GM18907 (cell line): ENCODE data around the gene IL1RAPL2.

ENCODE experiments used
- ATAC-seq: cut with Tn5 transposase; IDR thresholded peaks from one replicate; pipeline ENCODE4 v1.9.1; 2021; ENCODE audit warnings: mild to moderate bottlenecking, moderate library complexity; ENCODE audit not compliant: unreplicated experiment

Gene IL1RAPL2

DNA sequence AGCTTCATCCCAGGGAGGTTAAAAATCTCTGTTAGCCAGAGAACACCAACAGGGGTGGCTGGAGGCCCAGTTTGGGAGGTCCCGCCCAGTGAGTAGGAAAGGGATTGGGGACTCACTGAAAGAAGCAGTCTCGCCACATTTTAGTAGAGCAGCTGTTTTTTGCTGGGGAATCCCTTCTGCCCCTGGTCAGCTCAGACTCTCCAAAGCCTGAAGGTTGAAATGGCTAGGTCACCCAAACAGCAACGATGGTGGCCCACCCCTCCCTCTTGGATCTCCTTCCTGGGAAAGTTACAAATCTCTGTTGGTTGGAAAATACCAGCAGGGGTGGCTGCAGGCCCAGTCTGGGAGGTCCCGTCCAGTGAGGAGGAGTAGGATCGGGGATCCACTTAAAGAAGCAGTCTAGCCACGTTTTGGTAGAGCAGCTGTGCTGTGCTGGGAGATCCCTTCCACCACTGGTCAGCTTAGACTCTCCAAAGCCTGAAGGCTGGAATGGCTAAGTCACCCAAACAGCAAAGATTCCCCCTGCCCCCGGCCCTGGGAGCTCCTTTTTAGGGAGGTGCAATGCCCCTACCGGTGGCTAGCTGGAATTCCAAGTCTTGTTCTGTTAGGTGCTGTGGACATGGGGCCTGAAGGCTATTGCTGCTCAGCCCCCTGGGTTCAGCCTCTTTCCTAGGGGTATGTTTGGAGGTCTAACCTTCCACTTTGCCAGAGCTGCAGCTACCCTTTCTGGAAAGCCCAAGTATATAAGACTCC lies 694.5 kb downstream of the IL1RAPL2 start:
- ATAC-seq, result no peak

DNA sequence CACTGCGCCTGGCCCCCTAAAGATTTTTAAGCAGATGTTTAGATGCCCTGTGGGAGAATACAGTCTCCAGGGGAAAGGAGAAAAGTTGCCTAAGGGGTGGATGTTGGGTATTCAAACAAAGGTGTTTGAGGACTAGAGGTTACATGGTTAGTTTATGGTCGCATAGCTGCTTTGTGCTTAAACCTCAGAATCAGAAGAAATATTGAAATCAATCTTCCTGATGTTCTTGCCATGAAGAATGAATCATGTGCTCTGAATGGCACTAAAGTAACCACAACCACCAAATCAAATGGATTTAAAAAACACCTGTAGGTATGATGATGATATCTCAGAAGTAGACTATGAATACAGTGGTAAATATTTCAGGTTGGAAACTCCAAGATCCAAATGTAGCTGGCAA lies 697.2 kb downstream of the IL1RAPL2 start:
- no peak for ATAC-seq

DNA sequence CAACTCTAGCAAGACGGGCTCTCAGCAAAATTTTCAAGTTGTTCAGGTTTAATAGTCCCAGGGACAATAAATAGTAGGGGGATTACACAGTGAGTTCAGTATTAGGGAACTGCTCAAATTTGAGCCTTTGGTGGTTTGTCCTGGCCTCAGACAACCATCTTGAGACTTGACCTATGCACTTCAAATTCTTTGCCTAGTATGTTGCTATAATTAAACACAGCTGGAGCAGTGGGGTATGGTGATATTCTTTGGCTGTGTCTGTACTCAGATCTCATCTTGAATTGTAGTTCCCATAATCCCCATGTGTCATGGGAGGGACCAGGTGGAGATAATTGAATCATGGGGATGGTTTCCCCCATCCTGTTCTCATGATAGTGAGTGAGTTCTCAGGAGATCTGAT lies 697.8 kb downstream of the IL1RAPL2 start:
- no peak for ATAC-seq

- no peak for ATAC-seq
These were observed 699.1 kb downstream of the IL1RAPL2 start for GRCh38 chrX:105265093-105265492.

DNA sequence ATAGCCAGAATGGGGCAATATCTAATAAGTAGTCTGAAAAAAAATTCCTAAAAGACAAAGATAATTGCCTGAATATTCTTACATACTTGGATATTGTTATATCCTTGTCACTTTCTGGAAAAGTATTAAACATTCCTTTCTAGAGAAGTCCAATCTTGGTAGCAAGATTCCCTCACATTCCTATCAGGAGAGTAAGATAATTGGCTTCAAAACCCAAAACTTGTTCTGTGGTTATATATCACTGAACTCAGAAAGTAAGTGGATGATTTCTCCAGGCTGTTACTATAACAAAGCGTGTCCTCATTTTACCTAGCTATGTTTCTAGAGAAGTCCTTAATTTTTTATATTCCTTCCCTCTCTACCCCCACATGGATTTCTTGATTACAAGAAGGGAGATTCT lies 700.5 kb downstream of the IL1RAPL2 start:
- no peak for ATAC-seq

- ATAC-seq, result no peak
These were observed 701.2 kb downstream of the IL1RAPL2 start for GRCh38 chrX:105267167-105267566.

GRCh38 chrX:105269386-105269785 lies 703.4 kb downstream of the IL1RAPL2 start:
- ATAC-seq, result no peak

DNA sequence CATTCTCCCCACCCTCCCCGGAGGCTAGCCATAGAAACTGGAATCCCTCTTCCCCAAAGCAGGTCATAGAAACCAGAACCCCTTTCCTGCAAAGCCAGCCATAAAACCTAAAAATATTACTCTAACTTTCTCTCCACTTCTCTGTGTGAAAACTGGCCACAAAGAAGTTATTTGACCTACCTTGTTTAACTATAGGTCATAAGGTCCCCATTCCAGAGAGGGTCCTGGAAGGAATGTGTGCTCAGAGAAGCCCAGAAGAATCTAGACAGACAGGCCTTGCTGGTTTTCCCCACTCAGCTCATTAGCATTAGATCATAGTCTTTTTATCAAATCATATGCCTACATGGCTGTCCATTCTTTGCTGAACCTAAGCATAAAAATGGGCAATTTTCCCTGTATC lies 707.3 kb downstream of the IL1RAPL2 start:
- no peak for ATAC-seq

DNA sequence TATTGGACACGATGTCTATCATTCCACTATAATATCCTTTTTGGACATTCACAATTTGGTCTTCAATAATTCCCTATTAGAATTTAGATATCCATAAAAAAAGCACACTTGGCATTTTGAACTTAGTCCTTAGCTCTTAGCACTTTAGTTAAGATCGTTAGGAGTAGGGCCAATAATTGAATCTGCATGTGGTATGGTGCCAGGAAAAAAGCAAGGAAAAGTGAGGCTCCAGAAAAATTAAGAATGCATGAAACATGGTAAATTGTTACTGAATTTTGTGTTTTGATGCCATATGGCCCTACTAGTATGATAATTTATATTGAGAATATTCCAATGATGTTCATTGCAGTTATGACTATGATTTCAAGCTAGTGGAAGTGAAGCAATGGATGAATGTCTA lies 708.1 kb downstream of the IL1RAPL2 start:
- ATAC-seq, result no peak

GRCh38 chrX:105277132-105277531 lies 711.1 kb downstream of the IL1RAPL2 start:
- ATAC-seq, result no peak

DNA sequence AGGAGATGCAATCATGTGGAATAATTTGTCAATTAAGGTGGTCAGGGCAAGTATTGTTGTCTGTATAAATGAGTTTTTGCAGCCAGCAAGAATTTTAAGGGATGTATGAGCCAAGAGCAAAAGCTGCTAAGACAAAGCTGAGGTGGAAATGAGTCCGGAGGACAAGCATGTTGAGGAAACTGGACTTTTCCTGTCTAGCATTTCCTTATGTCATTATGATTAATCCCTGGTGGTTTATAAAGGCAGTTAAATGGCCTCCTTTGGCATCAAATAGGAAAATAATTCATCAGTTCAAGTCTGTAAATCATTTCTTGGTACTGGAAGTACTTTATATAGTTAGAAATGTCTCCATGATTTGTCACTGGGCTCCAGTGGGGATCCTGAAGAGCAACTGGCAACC lies 716.1 kb downstream of the IL1RAPL2 start:
- no peak for ATAC-seq

- ATAC-seq, result no peak
These were observed 731.0 kb downstream of the IL1RAPL2 start for GRCh38 chrX:105297041-105297440.

DNA sequence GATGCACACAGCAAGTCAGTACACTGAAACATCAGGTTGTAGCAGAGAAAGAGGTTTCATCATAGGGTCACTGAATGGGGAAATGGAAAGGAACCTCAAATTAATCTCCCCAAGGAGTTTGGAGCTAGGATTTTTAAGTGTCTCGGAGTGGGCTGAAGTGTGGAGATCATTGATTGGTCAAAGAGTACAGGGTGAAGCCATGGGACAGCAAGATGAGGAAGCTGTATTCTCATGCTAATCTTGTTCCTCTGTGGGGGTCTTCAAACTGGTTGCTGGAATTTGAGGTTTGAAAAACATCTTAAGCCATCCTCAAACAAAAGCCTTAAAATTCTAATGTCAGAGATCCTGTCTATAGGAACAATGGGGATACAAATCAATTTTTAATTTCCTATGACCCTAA lies 733.3 kb downstream of the IL1RAPL2 start:
- ATAC-seq, result no peak

DNA sequence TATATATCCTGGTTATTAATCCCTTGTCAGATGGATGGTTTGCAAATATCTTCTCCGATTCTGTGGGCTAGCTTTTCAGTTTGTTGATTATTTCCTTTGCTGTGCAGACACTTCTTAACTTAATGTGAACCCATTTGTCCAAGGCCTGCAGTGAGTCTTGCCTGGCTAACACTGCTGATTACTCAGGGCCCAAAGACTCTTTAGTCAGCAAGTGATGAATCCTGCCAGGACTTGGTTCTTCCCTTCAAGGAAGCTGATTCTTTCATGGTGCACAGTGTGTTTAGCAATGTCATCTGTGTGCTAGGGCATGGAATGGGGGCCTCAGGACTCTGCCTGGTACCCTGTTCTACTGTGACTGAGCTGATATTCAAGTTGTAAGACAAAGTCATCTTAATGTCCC lies 736.2 kb downstream of the IL1RAPL2 start:
- ATAC-seq, result no peak

DNA sequence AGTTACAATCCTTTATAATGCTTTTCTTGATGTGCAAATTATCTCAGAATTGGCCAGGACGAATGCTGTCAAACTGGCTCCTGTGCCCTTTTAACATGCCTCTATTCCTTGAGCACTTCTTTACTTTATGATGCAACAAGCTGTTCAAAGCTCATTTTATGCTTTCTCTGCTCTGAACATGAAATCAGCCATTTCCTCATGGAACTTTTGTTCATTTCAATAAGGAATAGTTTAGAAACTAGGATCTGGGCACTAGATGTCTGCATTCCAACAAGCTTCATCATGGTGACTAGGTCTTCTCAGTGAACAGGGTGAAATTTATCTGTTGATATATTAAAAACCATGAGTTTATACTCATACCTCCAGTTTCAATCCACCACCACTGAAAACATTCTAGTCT lies 741.8 kb downstream of the IL1RAPL2 start:
- ATAC-seq, result no peak

- no peak for ATAC-seq
These were observed 747.6 kb downstream of the IL1RAPL2 start for GRCh38 chrX:105313596-105313995.

GRCh38 chrX:105314458-105314857 lies 748.5 kb downstream of the IL1RAPL2 start:
- no peak for ATAC-seq

DNA sequence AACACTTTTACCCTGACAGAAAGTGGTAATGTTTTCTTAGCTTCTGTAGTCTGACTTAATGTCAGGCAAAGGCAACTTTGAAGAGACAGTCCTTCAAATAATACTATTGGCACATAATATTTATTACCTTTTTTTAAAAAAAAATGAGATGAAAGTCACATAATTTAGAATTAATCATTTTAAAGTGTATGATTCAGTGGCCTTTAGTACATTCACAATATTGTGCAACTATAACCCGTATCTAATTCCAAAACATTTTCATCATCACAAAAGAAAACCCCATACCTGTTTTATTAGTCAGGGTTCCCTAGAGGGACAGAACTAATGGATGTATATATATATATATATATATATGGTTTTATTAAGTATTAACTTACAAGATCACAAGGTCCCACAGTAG lies 749.2 kb downstream of the IL1RAPL2 start:
- no peak for ATAC-seq

DNA sequence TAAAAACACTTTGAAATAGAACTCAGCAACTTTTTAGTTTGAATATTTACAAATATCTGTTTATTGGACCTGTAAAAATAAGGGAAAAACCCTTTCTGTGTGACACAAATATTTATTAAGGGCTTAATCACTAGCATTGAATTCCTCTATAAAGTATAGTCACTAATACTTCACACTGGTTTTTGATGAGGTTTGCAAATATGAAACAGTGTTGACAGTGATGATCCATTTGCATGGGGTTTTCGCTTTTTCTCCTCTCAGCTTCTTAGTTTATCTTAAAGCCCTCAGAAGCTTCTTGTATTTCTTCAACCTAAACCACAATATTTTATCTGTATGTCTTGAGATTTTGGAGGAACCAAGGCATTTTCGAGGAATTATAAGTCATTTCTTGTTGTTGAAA lies 751.1 kb downstream of the IL1RAPL2 start:
- ATAC-seq, result no peak

GRCh38 chrX:105323928-105324327 lies 757.9 kb downstream of the IL1RAPL2 start:
- ATAC-seq, result no peak

GRCh38 chrX:105328773-105329172 lies 762.8 kb downstream of the IL1RAPL2 start:
- ATAC-seq, result no peak

DNA sequence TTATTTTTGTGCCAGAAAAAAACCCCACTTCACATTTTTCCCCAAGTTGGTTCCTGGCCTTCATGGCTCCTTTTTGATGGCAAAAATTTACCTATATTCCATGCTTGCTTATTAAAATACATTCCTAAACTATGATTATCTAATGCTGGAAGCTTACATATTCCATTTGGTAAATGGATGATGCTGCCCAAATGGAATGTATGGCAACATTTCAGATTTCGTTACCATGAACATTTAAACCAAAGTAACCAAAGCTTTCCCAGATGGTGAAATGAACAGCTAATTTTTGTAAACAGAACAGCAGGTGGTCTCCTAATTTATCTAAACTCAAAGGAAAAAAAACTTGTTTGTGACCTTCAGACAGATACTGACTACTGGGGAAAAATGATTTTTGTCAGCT lies 765.2 kb downstream of the IL1RAPL2 start:
- no peak for ATAC-seq

DNA sequence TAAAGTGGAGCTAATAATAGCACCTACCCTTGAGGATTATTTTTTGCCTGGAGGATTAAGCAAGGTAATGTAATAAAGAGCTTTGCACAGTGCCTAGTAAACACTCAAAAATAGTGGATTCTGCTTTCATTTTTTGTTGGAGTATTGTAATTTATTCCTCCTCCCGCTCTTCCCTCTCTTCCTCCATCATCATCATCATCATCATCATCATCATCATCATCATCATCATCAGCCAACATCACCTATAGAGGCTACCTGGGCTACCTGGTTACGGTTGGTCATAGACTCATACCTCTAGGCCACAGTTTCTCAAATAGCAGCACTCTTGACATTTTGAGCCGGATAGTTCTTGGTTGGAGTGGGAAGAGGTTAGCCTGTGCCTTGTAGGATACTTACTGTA lies 781.4 kb downstream of the IL1RAPL2 start:
- no peak for ATAC-seq
